Mesodermal cell (in vitro differentiated cells): ENCODE data around the gene RPUSD1.

Experiments
- H3K27ac ChIP-seq: 2 replicates; pipeline ENCODE4 v1.7.0; 2013; ENCODE audit warnings: mild to moderate bottlenecking, low read depth, low read length, moderate library complexity; ENCODE audit not compliant: severe bottlenecking
- H3K36me3 ChIP-seq: 2 replicates; pipeline ENCODE4 v1.7.1; 2013; ENCODE audit warnings: mild to moderate bottlenecking, low read length, moderate library complexity; ENCODE audit not compliant: control insufficient read depth, insufficient read depth
- H3K4me1 ChIP-seq: one replicate; pipeline ENCODE4 v1.7.1; 2013; ENCODE audit warnings: mild to moderate bottlenecking, low read length; ENCODE audit not compliant: insufficient read depth, control insufficient read depth, poor library complexity, severe bottlenecking
- H3K4me3 ChIP-seq: 2 replicates; pipeline ENCODE4 v1.7.0; 2013; ENCODE audit warnings: low read length, control low read depth, mild to moderate bottlenecking; ENCODE audit not compliant: insufficient read depth, poor library complexity, severe bottlenecking; ENCODE audit errors: extremely low read depth
- H3K9me3 ChIP-seq: 2 replicates; pipeline ENCODE4 v1.7.1; 2013; ENCODE audit warnings: mild to moderate bottlenecking, low read length, moderate library complexity; ENCODE audit not compliant: control insufficient read depth
- WGBS, 2 experiments: methylation state at CpG; one replicate each; pipeline ENCODE4 v1.1.5; 2013; ENCODE audit warnings: missing lambda C conversion rate in 2 of 2; ENCODE audit not compliant: insufficient coverage in 2 of 2; 5-methylcytosine and 5-hydroxymethylcytosine counted together

RPUSD1 gene

DNA sequence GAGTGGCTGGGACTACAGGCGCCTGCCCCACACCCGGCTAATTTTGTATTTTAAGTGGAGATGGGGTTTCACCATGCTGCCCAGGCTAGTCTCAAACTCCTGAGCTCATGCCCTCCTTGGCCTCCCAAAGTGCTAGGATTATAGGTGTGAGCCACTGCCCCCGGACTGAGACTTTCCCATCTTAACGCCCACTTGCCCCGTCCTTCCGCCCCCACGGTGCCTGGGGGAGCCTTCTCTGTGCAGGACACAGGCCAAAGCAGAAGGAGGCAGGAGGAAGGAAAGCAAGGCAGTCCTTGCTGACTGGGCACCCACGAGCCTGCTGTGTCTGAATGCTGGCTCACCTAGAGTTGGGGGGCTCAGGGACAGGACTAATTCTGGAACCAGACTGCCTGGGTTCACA is 30.0 kb upstream of the RPUSD1 start:
- WGBS, 2 experiments = 90% methylated on average over 7 of the region's 8 CpGs
- Histone ChIP-seq H3K36me3 (no peaks in the 10 kb centered on the region), H3K27ac (no peak overlapping the region), H3K9me3 (no peaks in the 10 kb centered on the region), H3K4me3 (no peak overlapping the region), H3K4me1 (peaks cover 9% of the 10 kb centered on the region)

GRCh38 chr16:817001-817906 is 29.1 kb upstream of the RPUSD1 start:
- H3K27ac ChIP-seq = no peak overlapping the region
- peaks cover 9% of the 10 kb centered on the region for H3K4me1 ChIP-seq
- H3K9me3 ChIP-seq = no peaks in the 10 kb centered on the region
- H3K4me3 ChIP-seq = no peak overlapping the region
- no peaks in the 10 kb centered on the region for H3K36me3 ChIP-seq
- 90 to 94% methylated on average over 51 to 67 of the region's 71 CpGs for WGBS, 2 experiments

DNA sequence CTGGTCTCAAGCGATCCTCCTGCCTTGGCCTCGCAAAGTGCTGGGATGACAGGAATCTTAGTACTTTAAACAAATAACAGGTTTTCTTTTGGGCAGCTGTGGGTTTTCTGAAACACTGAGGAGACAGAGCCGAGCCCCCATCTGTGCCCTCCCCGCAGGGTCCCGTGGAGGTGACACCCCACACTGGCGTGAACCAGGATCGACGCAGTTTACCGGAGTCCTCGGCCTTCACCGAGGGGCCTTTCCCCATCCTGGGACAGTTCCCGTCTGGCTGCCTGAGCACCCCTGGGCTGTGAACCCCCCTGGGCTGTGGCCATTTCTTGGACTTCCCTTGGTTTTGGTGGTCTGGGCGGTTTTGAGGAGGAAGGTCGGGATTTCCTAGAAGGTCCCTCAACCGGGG is 27.7 kb upstream of the RPUSD1 start:
- H3K4me1 ChIP-seq = peaks cover 9% of the 10 kb centered on the region
- no peak overlapping the region for H3K4me3 ChIP-seq
- no peak overlapping the region for H3K27ac ChIP-seq
- no peaks in the 10 kb centered on the region for H3K9me3 ChIP-seq
- no peaks in the 10 kb centered on the region for H3K36me3 ChIP-seq
- 92 to 94% methylated on average over 3 to 10 of the region's 15 CpGs for WGBS, 2 experiments

DNA sequence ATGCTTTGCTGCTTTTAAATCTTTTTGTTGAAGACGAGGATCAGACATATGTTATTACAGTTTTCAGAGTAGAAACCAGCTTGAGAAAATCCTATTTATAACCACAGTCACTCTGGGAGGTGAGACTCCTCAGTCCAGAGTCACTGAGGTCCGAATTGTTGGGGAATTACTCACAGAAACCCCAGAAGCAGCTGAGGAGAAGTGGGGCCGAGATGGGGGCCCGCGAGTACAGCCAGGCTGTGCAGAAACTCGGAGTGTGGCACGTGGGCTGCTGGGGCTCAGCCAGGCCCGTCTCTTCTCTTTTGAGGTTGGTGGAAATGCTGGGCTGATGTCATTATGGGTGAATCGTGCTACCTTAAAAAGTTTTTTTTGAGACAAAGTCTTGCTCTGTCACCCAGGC is 26.8 kb upstream of the RPUSD1 start:
- Histone ChIP-seq H3K4me1 (peaks cover 9% of the 10 kb centered on the region), H3K9me3 (no peaks in the 10 kb centered on the region), H3K27ac (no peak overlapping the region), H3K4me3 (no peak overlapping the region), H3K36me3 (no peaks in the 10 kb centered on the region)
- 90 to 100% methylated on average over 4 to 7 of the region's 9 CpGs for WGBS, 2 experiments

GRCh38 chr16:813916-814412 is 25.8 kb upstream of the RPUSD1 start:
- H3K4me3 ChIP-seq = no peak overlapping the region
- WGBS, 2 experiments = 66 to 72% methylated on average over 19 of the region's 22 CpGs
- H3K27ac ChIP-seq = no peak overlapping the region
- H3K9me3 ChIP-seq = no peaks in the 10 kb centered on the region
- no peaks in the 10 kb centered on the region for H3K36me3 ChIP-seq
- H3K4me1 ChIP-seq = peaks cover 9% of the 10 kb centered on the region

GRCh38 chr16:813204-813915 is 25.2 kb upstream of the RPUSD1 start:
- 22 to 28% methylated on average over 53 to 55 of the region's 67 CpGs for WGBS, 2 experiments
- no peak overlapping the region for H3K27ac ChIP-seq
- peak overlapping the region; percentile 8 for H3K4me3 ChIP-seq
- H3K4me1 ChIP-seq = peaks cover 9% of the 10 kb centered on the region
- no peaks in the 10 kb centered on the region for H3K36me3 ChIP-seq
- H3K9me3 ChIP-seq = no peaks in the 10 kb centered on the region

- Histone ChIP-seq H3K4me1 (no peaks in the 10 kb centered on the region), H3K27ac (no peak overlapping the region), H3K9me3 (no peaks in the 10 kb centered on the region), H3K4me3 (peak overlapping the region; percentile 56), H3K36me3 (no peaks in the 10 kb centered on the region)
- 38 to 80% methylated on average over 11 to 16 of the region's 19 CpGs for WGBS, 2 experiments
Observed at GRCh38 chr16:808085-808386, 19.9 kb upstream of the RPUSD1 start.

DNA sequence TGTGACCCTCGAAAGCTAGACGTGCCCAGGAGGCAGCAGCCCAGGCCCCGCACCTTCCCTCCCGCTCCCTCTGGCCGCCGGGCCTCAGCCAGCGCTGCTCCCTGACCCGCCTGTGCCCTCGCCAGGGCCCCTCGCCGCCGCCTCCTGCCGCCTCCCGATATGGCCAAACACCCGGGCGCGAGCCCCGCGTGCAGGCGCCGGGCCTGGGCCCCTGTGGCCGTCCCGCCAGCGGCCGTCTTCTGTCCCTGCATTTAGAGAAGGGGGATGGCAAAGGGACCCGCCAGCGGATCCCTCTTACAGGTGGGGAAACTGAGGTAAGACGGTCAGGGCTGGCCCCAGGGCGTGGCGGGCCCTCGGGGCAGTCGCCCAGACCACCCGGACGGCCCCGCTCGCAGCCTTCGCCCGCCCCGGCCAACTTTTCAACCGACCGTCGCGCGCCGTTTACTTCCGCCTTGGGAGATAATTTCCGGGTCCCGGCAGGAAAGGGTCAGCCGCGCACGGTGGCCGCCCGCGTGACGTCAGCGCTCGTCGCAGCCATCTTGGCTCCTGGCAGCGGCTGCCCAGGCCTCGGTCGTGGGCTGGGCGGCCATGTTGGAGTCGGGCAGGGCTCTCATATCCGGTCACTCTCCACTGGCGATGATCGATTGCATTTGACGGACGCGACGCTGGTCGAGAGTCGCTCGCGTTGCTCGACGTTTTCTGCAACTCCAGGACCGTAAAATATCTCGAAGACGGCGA is 19.3 kb upstream of the RPUSD1 start:
- Histone ChIP-seq H3K36me3 (no peaks in the 10 kb centered on the region), H3K4me1 (no peaks in the 10 kb centered on the region), H3K27ac (peak overlapping the region; percentile 66), H3K9me3 (no peaks in the 10 kb centered on the region), H3K4me3 (peak overlapping the region; percentile 56)
- 51 to 57% methylated on average over 71 to 80 of the region's 80 CpGs for WGBS, 2 experiments

- H3K9me3 ChIP-seq = no peaks in the 10 kb centered on the region
- 88 to 97% methylated on average over 12 to 17 of the region's 17 CpGs for WGBS, 2 experiments
Observed at GRCh38 chr16:805474-805873, 17.3 kb upstream of the RPUSD1 start.

GRCh38 chr16:804193-805048 is 16.2 kb upstream of the RPUSD1 start:
- Histone ChIP-seq H3K9me3 (no peaks in the 10 kb centered on the region), H3K36me3 (no peaks in the 10 kb centered on the region), H3K4me3 (no peak overlapping the region), H3K4me1 (no peaks in the 10 kb centered on the region), H3K27ac (no peak overlapping the region)
- WGBS, 2 experiments = 76 to 83% methylated on average over 22 to 30 of the region's 33 CpGs

More at GRCh38 chr16:805474-805873, 17.3 kb upstream of the RPUSD1 start:
- Histone ChIP-seq H3K4me1 (no peaks in the 10 kb centered on the region), H3K36me3 (no peaks in the 10 kb centered on the region), H3K4me3 (no peak overlapping the region), H3K27ac (no peak overlapping the region)
